Stimulated activated memory B cell treated with anti-CD40 and anti-IgM and Interleukin-4, amounts not matched to agents 10 μg/mL and 1 μg/mL and 100 μg/mL, for 72 hours (primary cell): ENCODE results near the gene OSGEP.

Source experiments
- ATAC-seq: fragments of 150-1000 bp; cut with Tn5 transposase; 2 replicates; pipeline ENCODE4 v1.10.0; 2021
- H3K27ac Mint-ChIP-seq: one replicate; pipeline ENCODE4 v1.8.0; 2022; ENCODE audit warnings: mild to moderate bottlenecking, mixed read lengths
- H3K27me3 Mint-ChIP-seq: one replicate; pipeline ENCODE4 v1.8.0; 2022; ENCODE audit warnings: mixed read lengths
- H3K36me3 Mint-ChIP-seq: one replicate; pipeline ENCODE4 v1.8.0; 2022; ENCODE audit warnings: mixed read lengths
- H3K4me1 Mint-ChIP-seq: one replicate; pipeline ENCODE4 v1.8.0; 2022; ENCODE audit warnings: mixed read lengths
- H3K4me3 Mint-ChIP-seq: one replicate; pipeline ENCODE4 v1.8.0; 2022; ENCODE audit warnings: mild to moderate bottlenecking, moderate library complexity, mixed read lengths
- H3K9me3 Mint-ChIP-seq: one replicate; pipeline ENCODE4 v1.8.0; 2022; ENCODE audit warnings: mixed read lengths

OSGEP gene

GRCh38 chr14:20454516-20455354 is at the start of gene OSGEP, which contains the start of gene APEX1:
OSGEP (minus strand) TSS chr14:20454812; CDS start chr14:20454683, 129 bp downstream.
APEX1 (plus strand) TSS chr14:20455226; CDS start chr14:20455646, 420 bp downstream.
- peak; percentile 97 for ATAC-seq
- Mint-ChIP-seq H3K27ac (no peak within 1 kb of the TSS), H3K9me3 (no peaks in the 10 kb centered on the region), H3K4me1 (peaks cover 27% of the 10 kb centered on the region), H3K27me3 (no peaks in the 10 kb centered on the region), H3K4me3 (no peak within 1 kb of the TSS), H3K36me3 (peaks cover 27% of the 10 kb centered on the region)

- Mint-ChIP-seq H3K27ac (peak overlapping the region; percentile 18), H3K27me3 (no peaks in the 10 kb centered on the region), H3K36me3 (no peaks in the 10 kb centered on the region), H3K4me1 (peaks cover 11% of the 10 kb centered on the region), H3K4me3 (no peak overlapping the region), H3K9me3 (no peaks in the 10 kb centered on the region)
- peak; percentile 36 for ATAC-seq
These were observed 49.3 kb upstream of the OSGEP start for GRCh38 chr14:20503898-20504297.

GRCh38 chr14:20501346-20501745 is 46.7 kb upstream of the OSGEP start:
- Mint-ChIP-seq H3K4me3 (no peak overlapping the region), H3K36me3 (no peaks in the 10 kb centered on the region), H3K9me3 (no peaks in the 10 kb centered on the region), H3K27me3 (no peaks in the 10 kb centered on the region), H3K27ac (no peak overlapping the region), H3K4me1 (peaks cover 11% of the 10 kb centered on the region)
- no peak for ATAC-seq

GRCh38 chr14:20499881-20500280 is 45.3 kb upstream of the OSGEP start:
- Mint-ChIP-seq H3K27me3 (no peaks in the 10 kb centered on the region), H3K9me3 (peaks cover 4% of the 10 kb centered on the region), H3K4me3 (no peak overlapping the region), H3K4me1 (peaks cover 22% of the 10 kb centered on the region), H3K36me3 (no peaks in the 10 kb centered on the region), H3K27ac (no peak overlapping the region)
- ATAC-seq: no peak

DNA sequence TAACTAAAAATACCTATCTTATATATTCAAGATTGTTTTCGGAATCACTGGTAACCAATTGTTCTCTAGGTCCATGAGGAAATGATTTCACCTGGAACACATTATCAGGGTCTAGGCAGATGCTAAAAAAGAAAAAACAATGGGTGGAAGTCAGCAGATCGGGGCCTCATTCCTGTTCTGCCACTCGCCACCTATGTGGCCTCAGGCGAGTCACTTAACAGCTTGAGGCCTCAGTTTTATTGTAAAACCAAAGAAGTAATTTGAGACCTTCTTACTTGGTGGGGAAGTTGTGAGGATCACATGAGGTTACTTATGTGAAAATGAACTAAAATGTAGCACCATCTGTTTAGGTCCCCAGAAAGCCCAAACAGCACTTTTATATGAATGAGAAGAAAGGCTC is 44.5 kb upstream of the OSGEP start:
- Mint-ChIP-seq H3K4me1 (peaks cover 23% of the 10 kb centered on the region), H3K9me3 (peaks cover 4% of the 10 kb centered on the region), H3K4me3 (no peak overlapping the region), H3K36me3 (no peaks in the 10 kb centered on the region), H3K27ac (no peak overlapping the region), H3K27me3 (no peaks in the 10 kb centered on the region)
- ATAC-seq: no peak

DNA sequence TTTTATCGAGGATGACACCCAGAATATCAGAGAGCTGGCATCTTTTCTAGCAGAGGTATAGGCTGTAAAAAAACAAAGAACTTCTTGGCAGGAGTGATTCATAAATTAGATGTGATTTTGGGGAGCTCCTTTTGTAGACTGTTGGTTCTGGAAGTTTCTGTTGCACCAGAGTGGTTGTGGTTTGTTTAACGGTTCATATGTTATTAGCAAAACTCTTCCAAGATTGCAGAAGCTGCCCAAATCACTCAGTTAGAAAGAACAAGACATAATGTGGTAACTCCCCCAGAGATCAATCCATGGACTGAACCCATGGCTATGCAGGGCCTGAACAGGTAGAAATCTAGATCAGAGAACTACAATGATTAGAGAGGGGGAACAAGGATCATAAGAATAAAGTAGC is 44.0 kb upstream of the OSGEP start:
- no peaks in the 10 kb centered on the region for H3K36me3 Mint-ChIP-seq
- no peak for ATAC-seq
- no peak overlapping the region for H3K4me3 Mint-ChIP-seq
- peaks cover 4% of the 10 kb centered on the region for H3K9me3 Mint-ChIP-seq
- H3K27ac Mint-ChIP-seq: no peak overlapping the region
- no peaks in the 10 kb centered on the region for H3K27me3 Mint-ChIP-seq
- H3K4me1 Mint-ChIP-seq: peaks cover 23% of the 10 kb centered on the region

DNA sequence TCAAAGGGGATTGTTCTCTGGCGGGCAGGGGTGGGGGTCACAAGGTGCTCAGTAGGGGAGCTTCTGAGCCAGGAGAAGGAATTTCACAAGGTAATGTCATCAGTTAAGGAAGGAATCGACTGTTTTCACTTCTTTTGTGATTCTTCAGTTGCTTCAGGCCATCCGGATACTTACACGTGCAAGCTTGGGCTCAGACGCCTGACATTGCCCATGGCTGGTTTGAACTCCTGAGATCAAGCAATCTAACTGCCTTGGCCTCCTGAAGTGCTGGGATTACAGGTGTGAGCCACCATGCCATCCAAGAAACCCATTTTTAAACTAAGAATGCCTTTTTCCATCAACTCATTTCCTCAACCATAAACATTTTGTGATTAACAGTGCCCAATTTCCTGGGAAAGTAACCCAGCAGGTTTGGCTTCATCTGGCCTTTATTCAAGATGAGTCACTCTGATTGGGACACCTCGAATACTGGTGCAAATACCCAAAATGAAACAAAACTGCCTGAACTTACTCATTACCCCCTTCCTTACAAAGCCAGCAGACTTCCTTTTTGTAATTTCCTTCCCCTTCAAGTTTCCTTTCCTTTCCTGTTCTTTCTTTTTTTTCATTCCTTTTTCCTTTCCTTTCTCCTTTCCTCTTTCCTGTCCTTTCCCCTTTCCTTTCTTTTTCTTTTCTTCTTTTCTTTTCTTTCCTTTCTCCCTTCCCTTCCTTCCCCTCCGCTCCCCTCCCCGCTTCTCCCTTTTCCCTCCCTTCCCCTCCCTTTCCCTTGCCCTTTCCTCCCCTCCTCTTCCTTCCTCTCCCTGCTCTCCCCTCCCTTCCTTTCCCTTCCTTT is 40.5 kb upstream of the OSGEP start:
- no peak for ATAC-seq
- H3K9me3 Mint-ChIP-seq: peaks cover 7% of the 10 kb centered on the region
- no peaks in the 10 kb centered on the region for H3K27me3 Mint-ChIP-seq
- peaks cover 40% of the 10 kb centered on the region for H3K4me1 Mint-ChIP-seq
- H3K27ac Mint-ChIP-seq: peak overlapping the region; percentile 48
- H3K36me3 Mint-ChIP-seq: no peaks in the 10 kb centered on the region
- no peak overlapping the region for H3K4me3 Mint-ChIP-seq

GRCh38 chr14:20493634-20494033 is 39.0 kb upstream of the OSGEP start:
- Mint-ChIP-seq H3K4me3 (peak overlapping the region; percentile 49), H3K9me3 (peaks cover 7% of the 10 kb centered on the region), H3K27ac (peak overlapping the region; percentile 39), H3K4me1 (peaks cover 50% of the 10 kb centered on the region), H3K36me3 (no peaks in the 10 kb centered on the region), H3K27me3 (no peaks in the 10 kb centered on the region)
- ATAC-seq: peak; percentile 24

- Mint-ChIP-seq H3K36me3 (no peaks in the 10 kb centered on the region), H3K4me1 (peaks cover 53% of the 10 kb centered on the region), H3K9me3 (peaks cover 7% of the 10 kb centered on the region), H3K27ac (peak overlapping the region; percentile 21), H3K4me3 (no peak overlapping the region), H3K27me3 (no peaks in the 10 kb centered on the region)
- no peak for ATAC-seq
These were observed 37.9 kb upstream of the OSGEP start for GRCh38 chr14:20492486-20492885.

- ATAC-seq: no peak
- Mint-ChIP-seq H3K4me3 (peak overlapping the region; percentile 51), H3K36me3 (no peaks in the 10 kb centered on the region), H3K4me1 (peaks cover 59% of the 10 kb centered on the region), H3K27me3 (no peaks in the 10 kb centered on the region), H3K9me3 (peaks cover 5% of the 10 kb centered on the region), H3K27ac (peak overlapping the region; percentile 78)
These were observed 36.0 kb upstream of the OSGEP start for GRCh38 chr14:20490563-20490962.

- peaks cover 49% of the 10 kb centered on the region for H3K4me1 Mint-ChIP-seq
- peak; percentile 86 for ATAC-seq
These were observed 34.7 kb upstream of the OSGEP start for GRCh38 chr14:20489093-20489994.

DNA sequence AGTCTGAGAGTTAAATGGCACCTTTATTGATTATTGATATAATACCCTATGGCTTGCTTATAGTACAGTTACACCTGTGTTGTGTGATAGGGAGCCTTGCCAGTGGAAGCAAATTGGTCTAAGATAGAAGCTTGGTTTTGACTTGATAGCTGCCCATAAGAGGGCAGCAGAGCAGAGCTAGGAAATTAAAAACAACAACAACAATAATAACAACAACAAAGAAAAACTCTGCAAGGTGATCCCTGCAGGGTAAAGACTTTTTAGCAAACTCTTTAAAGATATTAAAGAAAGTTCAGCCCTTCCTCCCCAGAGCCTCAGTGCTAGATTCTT is 32.7 kb upstream of the OSGEP start:
- no peak overlapping the region for H3K4me3 Mint-ChIP-seq
- H3K9me3 Mint-ChIP-seq: peaks cover 3% of the 10 kb centered on the region
- no peak for ATAC-seq
- H3K27ac Mint-ChIP-seq: peak overlapping the region; percentile 34
- H3K27me3 Mint-ChIP-seq: no peaks in the 10 kb centered on the region
- peaks cover 41% of the 10 kb centered on the region for H3K4me1 Mint-ChIP-seq
- no peaks in the 10 kb centered on the region for H3K36me3 Mint-ChIP-seq

More at GRCh38 chr14:20489093-20489994, 34.7 kb upstream of the OSGEP start:
- Mint-ChIP-seq H3K9me3 (peaks cover 3% of the 10 kb centered on the region), H3K27me3 (no peaks in the 10 kb centered on the region), H3K36me3 (no peaks in the 10 kb centered on the region), H3K27ac (peak overlapping the region; percentile 78), H3K4me3 (peak overlapping the region; percentile 53)

- peaks cover 3% of the 10 kb centered on the region for H3K9me3 Mint-ChIP-seq
- H3K27me3 Mint-ChIP-seq: no peaks in the 10 kb centered on the region
- no peak overlapping the region for H3K4me3 Mint-ChIP-seq
- ATAC-seq: no peak
- H3K4me1 Mint-ChIP-seq: peaks cover 41% of the 10 kb centered on the region
- no peaks in the 10 kb centered on the region for H3K36me3 Mint-ChIP-seq
- H3K27ac Mint-ChIP-seq: peak overlapping the region; percentile 34
These were observed 32.2 kb upstream of the OSGEP start for GRCh38 chr14:20486684-20487395.

GRCh38 chr14:20485900-20486299 is 31.3 kb upstream of the OSGEP start:
- no peaks in the 10 kb centered on the region for H3K36me3 Mint-ChIP-seq
- peaks cover 31% of the 10 kb centered on the region for H3K4me1 Mint-ChIP-seq
- H3K9me3 Mint-ChIP-seq: peaks cover 3% of the 10 kb centered on the region
- H3K27me3 Mint-ChIP-seq: no peaks in the 10 kb centered on the region
- no peak overlapping the region for H3K4me3 Mint-ChIP-seq
- ATAC-seq: no peak
- no peak overlapping the region for H3K27ac Mint-ChIP-seq
